Hepatocyte (in vitro differentiated cells): ENCODE measurements around the gene MACROH2A1. TPM values are rescaled to one million over a fixed set of nuclear protein-coding genes. Genes with fewer than 3 reads are reported as not detected.
A peak's percentile ranks its signal among the peaks of the same experiment; 100 is the strongest.

Experiments used
- DNase-seq: peaks from one replicate; pipeline ENCODE4 v3.0.0-alpha.2; 2016; ENCODE audit warnings: low spot score
- H2AFZ ChIP-seq: fragments of 200-600 bp; sonication (generic); 2 replicates; pipeline ENCODE4 v1.6.0; 2016; ENCODE audit warnings: antibody characterized with exemption, mild to moderate bottlenecking
- H3K27ac ChIP-seq: fragments of 200-600 bp; sonication (generic); 2 replicates; pipeline ENCODE4 v1.5.1; 2016; ENCODE audit warnings: mild to moderate bottlenecking
- H3K27me3 ChIP-seq: fragments of 200-600 bp; sonication (generic); 2 replicates; pipeline ENCODE4 v1.6.1; 2016
- H3K36me3 ChIP-seq: fragments of 200-600 bp; sonication (generic); replicated peaks from 2 replicates; pipeline ENCODE4 v1.5.1; 2016; ENCODE audit warnings: low read depth; ENCODE audit not compliant: insufficient read depth
- H3K4me1 ChIP-seq: fragments of 200-600 bp; sonication (generic); 2 replicates; pipeline ENCODE4 v1.5.1; 2016; ENCODE audit warnings: mild to moderate bottlenecking, moderate library complexity; ENCODE audit not compliant: insufficient read depth
- H3K4me2 ChIP-seq: fragments of 200-600 bp; sonication (generic); 2 replicates; pipeline ENCODE4 v1.6.0; 2016
- H3K4me3 ChIP-seq: fragments of 200-600 bp; sonication (generic); 2 replicates; pipeline ENCODE4 v1.5.1; 2016; ENCODE audit warnings: mild to moderate bottlenecking
- H3K79me2 ChIP-seq: fragments of 200-600 bp; sonication (generic); 2 replicates; pipeline ENCODE4 v1.6.0; 2017; ENCODE audit warnings: mild to moderate bottlenecking
- H3K9me2 ChIP-seq: fragments of 200-600 bp; sonication (generic); replicated peaks from 2 replicates; pipeline ENCODE4 v1.6.0; 2017; ENCODE audit warnings: mild to moderate bottlenecking; ENCODE audit not compliant: insufficient read depth
- H3K9me3 ChIP-seq: fragments of 200-600 bp; sonication (generic); 2 replicates; pipeline ENCODE4 v1.5.1; 2016; ENCODE audit warnings: low read depth, mild to moderate bottlenecking
- H4K20me1 ChIP-seq: fragments of 200-600 bp; sonication (generic); 2 replicates; pipeline ENCODE4 v1.6.0; 2016; ENCODE audit warnings: mild to moderate bottlenecking; ENCODE audit not compliant: insufficient read depth, poor library complexity, severe bottlenecking
- EZH2 ChIP-seq: fragments of 200-600 bp; sonication (generic); IDR thresholded peaks from 2 replicates; pipeline ENCODE4 v1.6.1; 2016; ENCODE audit warnings: antibody characterized with exemption, mild to moderate bottlenecking, borderline replicate concordance
- EZH2phosphoT487 ChIP-seq: fragments of 200-600 bp; sonication (generic); IDR thresholded peaks from one replicate; pipeline ENCODE4 v1.6.1; 2018; ENCODE audit warnings: antibody characterized with exemption, mild to moderate bottlenecking, low read depth, moderate library complexity; ENCODE audit not compliant: unreplicated experiment, severe bottlenecking
- WGBS: methylation state at CpG from one replicate; pipeline ENCODE4 v1.1.6; 2016; ENCODE audit warnings: low lambda C conversion rate; ENCODE audit errors: missing lambda C conversion rate; 5-methylcytosine and 5-hydroxymethylcytosine counted together
- polyA plus RNA-seq: library from polyadenylated mRNA; unstranded; fragments of >200 nt; fragmentation: Nextera tagmentation; extraction: Ambion mirVana; gene quantifications from 2 replicates; pipeline ENCODE4 v1.2.1, GENCODE V29; 2016
- total RNA-seq: library from RNA; depleted of rRNA; stranded (reverse); fragments of >200 nt; gene quantifications from 2 replicates; pipeline ENCODE4 v1.2.3, GENCODE V29; 2014
- TF ChIP-seq, protein P1 (sequence below): fragments of 200-600 bp; sonication (generic); IDR thresholded peaks from 2 replicates; pipeline ENCODE4 v1.5.1; 2016; ENCODE audit warnings: antibody characterized with exemption, mild to moderate bottlenecking; ENCODE audit not compliant: poor library complexity

Gene MACROH2A1
- total and polyA plus RNA-seq, 2 experiments from 2014 or later = 198 to 304 TPM

DNA sequence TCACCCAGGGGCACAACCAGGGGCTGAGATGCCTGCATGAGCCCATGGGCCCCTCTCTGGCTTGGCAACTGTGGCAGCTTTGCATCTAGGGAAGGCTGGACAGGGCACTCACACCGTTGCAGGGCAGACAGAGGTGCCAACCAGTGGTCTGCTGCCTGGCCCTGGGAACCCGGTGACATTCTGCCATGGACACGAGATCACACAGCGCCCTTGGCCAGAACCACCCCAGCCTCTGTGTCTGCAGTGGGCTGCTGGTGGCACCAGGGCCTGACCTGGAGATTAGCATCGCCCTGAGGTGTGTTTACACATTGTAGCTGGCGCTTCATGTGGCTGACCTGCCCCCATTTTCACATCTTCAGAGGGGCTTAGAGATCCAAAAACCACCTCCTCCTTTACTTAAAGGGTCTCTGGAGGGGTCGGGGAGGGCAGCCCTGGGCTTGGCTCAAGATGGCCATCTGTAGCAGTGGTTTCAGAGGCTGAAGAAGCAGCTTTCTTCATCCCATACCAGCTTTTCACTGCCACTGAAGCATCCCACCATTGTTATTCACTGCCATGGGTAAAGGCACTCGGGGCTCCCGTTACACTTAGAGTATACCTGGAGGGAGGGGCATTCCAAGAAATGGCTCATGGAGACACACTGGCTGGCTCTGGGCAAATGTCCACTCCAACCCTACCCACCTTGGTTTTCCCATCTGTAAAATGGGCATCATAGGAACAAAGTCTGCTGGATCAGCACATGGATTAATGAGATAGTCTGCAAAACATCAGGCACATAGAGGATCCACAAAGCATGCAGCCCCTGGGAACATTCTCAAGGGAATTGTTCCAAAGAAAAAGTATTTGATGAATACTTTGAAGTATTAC, 36.7 kb upstream of the MACROH2A1 start:
- 73% methylated on average over 9 of the region's 9 CpGs for WGBS
- H3K9me3 ChIP-seq = no peaks in the 10 kb centered on the region
- no peak overlapping the region for H3K27ac ChIP-seq
- H3K9me2 ChIP-seq = no peaks in the 10 kb centered on the region
- H3K79me2 ChIP-seq = no peaks in the 10 kb centered on the region
- no peaks in the 10 kb centered on the region for H3K27me3 ChIP-seq
- peaks cover 40% of the 10 kb centered on the region for H3K4me1 ChIP-seq
- no peak for DNase-seq
- no peaks in the 10 kb centered on the region for H4K20me1 ChIP-seq
- no peak overlapping the region for H3K4me3 ChIP-seq
- H2AFZ ChIP-seq = no peak overlapping the region
- H3K4me2 ChIP-seq = no peak overlapping the region
- H3K36me3 ChIP-seq = no peaks in the 10 kb centered on the region
- TF ChIP-seq, protein P1, sequence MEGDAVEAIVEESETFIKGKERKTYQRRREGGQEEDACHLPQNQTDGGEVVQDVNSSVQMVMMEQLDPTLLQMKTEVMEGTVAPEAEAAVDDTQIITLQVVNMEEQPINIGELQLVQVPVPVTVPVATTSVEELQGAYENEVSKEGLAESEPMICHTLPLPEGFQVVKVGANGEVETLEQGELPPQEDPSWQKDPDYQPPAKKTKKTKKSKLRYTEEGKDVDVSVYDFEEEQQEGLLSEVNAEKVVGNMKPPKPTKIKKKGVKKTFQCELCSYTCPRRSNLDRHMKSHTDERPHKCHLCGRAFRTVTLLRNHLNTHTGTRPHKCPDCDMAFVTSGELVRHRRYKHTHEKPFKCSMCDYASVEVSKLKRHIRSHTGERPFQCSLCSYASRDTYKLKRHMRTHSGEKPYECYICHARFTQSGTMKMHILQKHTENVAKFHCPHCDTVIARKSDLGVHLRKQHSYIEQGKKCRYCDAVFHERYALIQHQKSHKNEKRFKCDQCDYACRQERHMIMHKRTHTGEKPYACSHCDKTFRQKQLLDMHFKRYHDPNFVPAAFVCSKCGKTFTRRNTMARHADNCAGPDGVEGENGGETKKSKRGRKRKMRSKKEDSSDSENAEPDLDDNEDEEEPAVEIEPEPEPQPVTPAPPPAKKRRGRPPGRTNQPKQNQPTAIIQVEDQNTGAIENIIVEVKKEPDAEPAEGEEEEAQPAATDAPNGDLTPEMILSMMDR = no peak
- TF ChIP-seq EZH2phosphoT487 (no peak), EZH2 (no peak)

DNA sequence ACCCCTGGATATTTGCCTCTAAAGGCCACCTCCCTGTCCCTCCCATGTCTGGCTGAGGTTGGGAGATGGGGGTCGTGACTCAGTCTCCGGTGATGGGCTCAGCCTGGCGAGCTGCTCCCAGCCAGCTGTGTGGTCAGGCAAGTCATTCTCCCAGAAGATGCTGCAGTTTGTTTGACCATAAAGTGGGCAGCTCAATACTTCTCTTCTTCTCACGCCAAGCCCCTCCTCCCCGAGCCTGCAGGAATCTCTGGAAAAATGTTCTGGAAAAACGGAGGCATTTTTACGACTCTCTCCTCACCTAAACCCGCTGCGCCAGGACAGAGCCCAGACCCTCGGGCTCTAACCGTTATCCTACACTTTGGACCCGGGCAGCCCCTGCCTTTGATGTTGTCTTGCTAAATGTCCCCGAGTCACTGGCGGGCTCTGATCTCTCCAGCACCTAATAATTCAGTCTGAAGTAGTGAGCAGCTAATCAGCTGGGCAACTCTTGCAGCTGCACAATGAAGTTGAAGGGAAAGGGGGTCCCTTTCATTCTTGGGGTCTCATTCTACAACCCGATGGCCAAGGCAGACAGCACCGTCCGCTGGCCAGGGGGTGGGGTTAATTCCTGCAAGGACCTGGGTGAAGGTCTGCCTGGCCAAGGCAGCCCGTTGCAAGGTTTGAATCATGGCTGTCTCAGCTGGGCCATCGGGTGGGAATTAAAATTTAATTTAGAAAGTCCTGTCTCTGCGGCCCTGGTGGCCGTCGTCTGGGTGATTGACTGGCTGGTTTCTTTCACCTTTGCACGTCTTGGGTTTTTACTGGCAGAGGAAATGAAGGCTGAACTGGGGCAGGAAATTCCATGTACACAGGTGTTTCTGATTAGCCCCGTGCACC, 35.8 kb upstream of the MACROH2A1 start:
- WGBS = 46% methylated on average over 24 of the region's 24 CpGs
- Histone ChIP-seq H4K20me1 (no peaks in the 10 kb centered on the region), H3K36me3 (no peaks in the 10 kb centered on the region), H3K9me3 (no peaks in the 10 kb centered on the region), H3K4me2 (peak overlapping the region; percentile 53), H3K4me1 (peaks cover 45% of the 10 kb centered on the region), H2AFZ (no peak overlapping the region), H3K27ac (peak overlapping the region; percentile 28), H3K9me2 (no peaks in the 10 kb centered on the region), H3K27me3 (no peaks in the 10 kb centered on the region), H3K79me2 (no peaks in the 10 kb centered on the region), H3K4me3 (no peak overlapping the region)
- TF ChIP-seq, protein P1 = no peak
- TF ChIP-seq EZH2phosphoT487 = no peak
- no peak for TF ChIP-seq EZH2
- DNase-seq = no peak

DNA sequence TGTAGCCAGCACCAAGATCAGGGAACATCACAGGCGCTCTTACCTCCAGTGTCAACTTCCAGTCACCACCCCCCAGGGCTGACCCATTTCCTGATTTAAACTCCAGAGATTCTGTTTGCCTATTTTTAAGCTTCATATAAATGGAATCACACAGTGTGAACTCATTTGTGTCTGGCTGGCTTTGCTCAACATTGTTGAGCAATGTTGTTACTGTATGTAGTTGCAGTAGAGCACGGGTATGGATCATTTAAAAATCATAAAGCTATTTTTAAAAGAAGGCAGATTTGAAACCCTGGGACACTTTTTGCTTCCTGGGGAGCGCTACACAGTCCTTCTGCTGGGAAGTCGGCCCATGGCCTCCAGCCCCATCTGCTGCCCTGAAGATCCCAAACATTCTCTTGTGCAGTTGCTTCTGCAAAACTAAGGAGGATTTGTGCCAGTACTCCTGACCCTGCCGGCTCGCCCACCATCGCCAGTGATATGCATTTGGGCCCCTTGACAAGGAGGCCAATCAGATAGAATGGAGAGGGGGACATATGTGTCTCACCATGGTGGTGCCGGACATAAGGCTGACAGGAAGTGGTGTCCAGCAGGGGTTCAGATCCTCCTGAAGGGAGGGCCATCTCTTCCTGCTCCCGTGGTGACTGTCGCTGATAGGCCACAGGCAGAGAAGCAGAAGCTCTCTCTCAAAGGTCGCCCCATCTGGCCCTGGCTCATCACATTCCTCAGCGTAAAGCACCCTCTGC, 34.8 kb upstream of the MACROH2A1 start:
- no peaks in the 10 kb centered on the region for H3K79me2 ChIP-seq
- H3K27me3 ChIP-seq = no peaks in the 10 kb centered on the region
- H2AFZ ChIP-seq = no peak overlapping the region
- no peaks in the 10 kb centered on the region for H3K9me3 ChIP-seq
- peak overlapping the region; percentile 53 for H3K4me2 ChIP-seq
- WGBS = 73% methylated on average over 12 of the region's 12 CpGs
- no peaks in the 10 kb centered on the region for H3K36me3 ChIP-seq
- no peak for DNase-seq
- no peaks in the 10 kb centered on the region for H3K9me2 ChIP-seq
- TF ChIP-seq, protein P1 = no peak
- TF ChIP-seq EZH2phosphoT487 (no peak), EZH2 (no peak)
- peaks cover 44% of the 10 kb centered on the region for H3K4me1 ChIP-seq
- H3K4me3 ChIP-seq = no peak overlapping the region
- H3K27ac ChIP-seq = peak overlapping the region; percentile 28
- H4K20me1 ChIP-seq = no peaks in the 10 kb centered on the region
